ENCODE measurements around the gene HMGCL.

The HMGCL gene

DNA sequence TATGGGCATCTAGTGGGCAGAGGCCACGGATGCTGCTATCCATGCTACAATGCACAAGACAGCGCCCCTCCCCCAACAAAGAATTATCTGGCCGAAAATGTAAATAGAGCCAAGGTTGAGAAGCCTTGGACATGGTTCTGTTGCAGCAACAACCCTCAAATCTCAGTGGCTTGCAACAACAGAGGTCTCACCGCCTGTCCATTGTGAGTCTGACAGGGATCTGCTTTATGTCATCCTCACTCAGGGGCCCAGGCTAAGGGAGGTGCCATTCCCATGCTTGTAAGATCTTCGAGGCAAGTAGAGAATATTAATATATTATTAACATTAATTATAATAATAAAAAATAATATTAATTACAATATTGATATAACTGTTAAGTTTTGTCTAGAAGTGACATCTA, 56.5 kb downstream of the HMGCL start:
- H3K9me3 ChIP-seq (ENCODE audit: insufficient read depth, low read depth, low read length), result no peaks in the 10 kb centered on the region
- H4K20me1 ChIP-seq (ENCODE audit: insufficient read depth, low read length, poor library complexity, severe bottlenecking), result no peaks in the 10 kb centered on the region
- H3K4me3 ChIP-seq (ENCODE audit: low read length, poor library complexity, severe bottlenecking), result no peak overlapping the region
- H3K4me1 ChIP-seq (ENCODE audit: insufficient read depth, low read length, poor library complexity, severe bottlenecking), result no peaks in the 10 kb centered on the region
- H3K79me2 ChIP-seq (ENCODE audit: insufficient read depth, low read length), result no peaks in the 10 kb centered on the region
- no peaks in the 10 kb centered on the region for H3K9me2 ChIP-seq (replicated peaks; ENCODE audit: low read depth, low read length)
- H3K36me3 ChIP-seq (ENCODE audit: insufficient read depth, low read length), result no peaks in the 10 kb centered on the region
- H3K9ac ChIP-seq (ENCODE audit: low read depth, low read length, poor library complexity, severe bottlenecking), result no peak overlapping the region
- no peak overlapping the region for H3K4me2 ChIP-seq (ENCODE audit: low read depth, low read length, poor library complexity, severe bottlenecking)
- no peaks in the 10 kb centered on the region for H3F3A ChIP-seq (ENCODE audit: low read depth)
- no peak for TF ChIP-seq EZH2phosphoT487 (IDR thresholded peaks at IDR 0.05; ENCODE audit: borderline replicate concordance)
- TF ChIP-seq, protein P1, sequence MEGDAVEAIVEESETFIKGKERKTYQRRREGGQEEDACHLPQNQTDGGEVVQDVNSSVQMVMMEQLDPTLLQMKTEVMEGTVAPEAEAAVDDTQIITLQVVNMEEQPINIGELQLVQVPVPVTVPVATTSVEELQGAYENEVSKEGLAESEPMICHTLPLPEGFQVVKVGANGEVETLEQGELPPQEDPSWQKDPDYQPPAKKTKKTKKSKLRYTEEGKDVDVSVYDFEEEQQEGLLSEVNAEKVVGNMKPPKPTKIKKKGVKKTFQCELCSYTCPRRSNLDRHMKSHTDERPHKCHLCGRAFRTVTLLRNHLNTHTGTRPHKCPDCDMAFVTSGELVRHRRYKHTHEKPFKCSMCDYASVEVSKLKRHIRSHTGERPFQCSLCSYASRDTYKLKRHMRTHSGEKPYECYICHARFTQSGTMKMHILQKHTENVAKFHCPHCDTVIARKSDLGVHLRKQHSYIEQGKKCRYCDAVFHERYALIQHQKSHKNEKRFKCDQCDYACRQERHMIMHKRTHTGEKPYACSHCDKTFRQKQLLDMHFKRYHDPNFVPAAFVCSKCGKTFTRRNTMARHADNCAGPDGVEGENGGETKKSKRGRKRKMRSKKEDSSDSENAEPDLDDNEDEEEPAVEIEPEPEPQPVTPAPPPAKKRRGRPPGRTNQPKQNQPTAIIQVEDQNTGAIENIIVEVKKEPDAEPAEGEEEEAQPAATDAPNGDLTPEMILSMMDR (conservative IDR thresholded peaks at IDR 0.05; ENCODE audit: low read length), result no peak
- no peak overlapping the region for H2AFZ ChIP-seq (ENCODE audit: low read length)
- H3K27me3 ChIP-seq (ENCODE audit: insufficient read depth, low read length, poor library complexity, severe bottlenecking), result no peaks in the 10 kb centered on the region

DNA sequence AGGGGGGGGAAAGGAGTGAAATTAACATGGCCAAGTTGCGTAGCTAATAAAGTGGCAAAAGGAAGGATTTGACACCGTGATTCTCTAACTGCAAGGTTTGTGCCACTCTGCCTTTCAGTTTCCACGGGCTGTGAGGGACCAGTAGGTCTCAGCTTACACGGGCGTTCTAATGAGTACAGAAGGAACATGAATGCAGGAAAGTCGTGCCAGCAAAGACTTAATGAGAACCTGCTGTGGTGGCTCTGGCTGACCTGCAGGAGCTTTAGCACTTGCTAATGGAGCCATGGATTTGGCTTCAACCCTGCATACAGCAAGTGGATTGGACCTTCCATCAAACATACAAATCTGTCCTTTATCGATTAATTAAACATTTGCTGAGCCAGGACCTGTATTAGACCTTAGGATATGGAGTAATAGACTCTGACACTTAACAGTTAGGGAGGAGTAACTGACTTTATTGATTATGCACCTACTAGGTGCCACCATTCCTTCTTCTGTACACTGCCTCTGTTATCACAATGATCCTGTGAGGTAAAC, 62.1 kb downstream of the HMGCL start:
- no peaks in the 10 kb centered on the region for H3K27me3 ChIP-seq (ENCODE audit: insufficient read depth, low read length, poor library complexity, severe bottlenecking)
- H3K9me2 ChIP-seq (replicated peaks; ENCODE audit: low read depth, low read length), result no peaks in the 10 kb centered on the region
- H3K9me3 ChIP-seq (ENCODE audit: insufficient read depth, low read depth, low read length), result no peaks in the 10 kb centered on the region
- H4K20me1 ChIP-seq (ENCODE audit: insufficient read depth, low read length, poor library complexity, severe bottlenecking), result no peaks in the 10 kb centered on the region
- H3F3A ChIP-seq (ENCODE audit: low read depth), result no peaks in the 10 kb centered on the region; the same call in 1 of the 2 replicates
- no peak overlapping the region for H3K9ac ChIP-seq (ENCODE audit: low read depth, low read length, poor library complexity, severe bottlenecking)
- H3K4me1 ChIP-seq (ENCODE audit: insufficient read depth, low read length, poor library complexity, severe bottlenecking), result no peaks in the 10 kb centered on the region
- H3K4me2 ChIP-seq (ENCODE audit: low read depth, low read length, poor library complexity, severe bottlenecking), result no peak overlapping the region
- TF ChIP-seq, protein P1 (conservative IDR thresholded peaks at IDR 0.05; ENCODE audit: low read length), result no peak
- TF ChIP-seq EZH2phosphoT487 (IDR thresholded peaks at IDR 0.05; ENCODE audit: borderline replicate concordance), result no peak
- no peak overlapping the region for H2AFZ ChIP-seq (ENCODE audit: low read length)
- H3K79me2 ChIP-seq (ENCODE audit: insufficient read depth, low read length), result 0 out of 2 replicates have a peak, but pooled peaks cover 4% of the 10 kb centered on the region
- no peak overlapping the region for H3K4me3 ChIP-seq (ENCODE audit: low read length, poor library complexity, severe bottlenecking)
- H3K36me3 ChIP-seq (ENCODE audit: insufficient read depth, low read length), result peaks cover 34% of the 10 kb centered on the region; the same call in 1 of the 2 replicates

DNA sequence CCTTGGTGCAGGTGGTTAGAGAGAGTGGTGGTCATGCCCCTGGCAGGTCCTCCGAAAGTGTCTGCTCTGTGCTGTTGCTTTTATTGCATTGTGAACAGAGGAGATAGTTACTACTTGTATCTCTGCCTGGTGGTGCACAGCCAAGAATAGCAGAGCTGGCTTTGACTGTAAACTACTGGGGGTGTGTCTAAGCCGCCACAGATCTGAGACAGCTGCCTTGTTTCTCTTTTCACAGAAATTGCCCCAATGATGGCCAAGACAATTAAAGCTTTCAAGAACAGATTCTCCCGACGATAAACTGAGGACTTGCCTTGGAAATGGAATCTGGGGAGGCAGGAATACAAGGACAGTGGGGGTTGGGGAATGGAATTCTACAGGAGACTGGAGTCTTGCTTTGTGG, 66.0 kb downstream of the HMGCL start:
- Histone ChIP-seq H3K36me3 (ENCODE audit: insufficient read depth, low read length) (peaks cover 66% of the 10 kb centered on the region; the same call in 1 of the 2 replicates), H3K9ac (ENCODE audit: low read depth, low read length, poor library complexity, severe bottlenecking) (no peak overlapping the region), H3K4me1 (ENCODE audit: insufficient read depth, low read length, poor library complexity, severe bottlenecking) (no peaks in the 10 kb centered on the region), H3K27me3 (ENCODE audit: insufficient read depth, low read length, poor library complexity, severe bottlenecking) (no peaks in the 10 kb centered on the region), H3F3A (ENCODE audit: low read depth) (no peaks in the 10 kb centered on the region; the same call in 1 of the 2 replicates), H3K9me3 (ENCODE audit: insufficient read depth, low read depth, low read length) (no peaks in the 10 kb centered on the region), H3K79me2 (ENCODE audit: insufficient read depth, low read length) (0 out of 2 replicates have a peak, but pooled peaks cover 4% of the 10 kb centered on the region), H4K20me1 (ENCODE audit: insufficient read depth, low read length, poor library complexity, severe bottlenecking) (no peaks in the 10 kb centered on the region), H2AFZ (ENCODE audit: low read length) (no peak overlapping the region), H3K9me2 (replicated peaks; ENCODE audit: low read depth, low read length) (no peaks in the 10 kb centered on the region), H3K4me3 (ENCODE audit: low read length, poor library complexity, severe bottlenecking) (no peak overlapping the region), H3K4me2 (ENCODE audit: low read depth, low read length, poor library complexity, severe bottlenecking) (no peak overlapping the region)
- TF ChIP-seq EZH2phosphoT487 (IDR thresholded peaks at IDR 0.05; ENCODE audit: borderline replicate concordance), result no peak

- H2AFZ ChIP-seq (ENCODE audit: low read length), result no peak overlapping the region
- H3K4me2 ChIP-seq (ENCODE audit: low read depth, low read length, poor library complexity, severe bottlenecking), result no peak overlapping the region
- H3K4me1 ChIP-seq (ENCODE audit: insufficient read depth, low read length, poor library complexity, severe bottlenecking), result no peaks in the 10 kb centered on the region
- H3K4me3 ChIP-seq (ENCODE audit: low read length, poor library complexity, severe bottlenecking), result no peak overlapping the region
- H3K9me3 ChIP-seq (ENCODE audit: insufficient read depth, low read depth, low read length), result no peaks in the 10 kb centered on the region
- no peaks in the 10 kb centered on the region for H4K20me1 ChIP-seq (ENCODE audit: insufficient read depth, low read length, poor library complexity, severe bottlenecking)
- no peaks in the 10 kb centered on the region for H3K27me3 ChIP-seq (ENCODE audit: insufficient read depth, low read length, poor library complexity, severe bottlenecking)
- H3K79me2 ChIP-seq (ENCODE audit: insufficient read depth, low read length), result 0 out of 2 replicates have a peak, but pooled peaks cover 4% of the 10 kb centered on the region
- H3K9ac ChIP-seq (ENCODE audit: low read depth, low read length, poor library complexity, severe bottlenecking), result no peak overlapping the region
- TF ChIP-seq, protein P1 (conservative IDR thresholded peaks at IDR 0.05; ENCODE audit: low read length), result no peak
- TF ChIP-seq EZH2phosphoT487 (IDR thresholded peaks at IDR 0.05; ENCODE audit: borderline replicate concordance), result no peak
- H3K36me3 ChIP-seq (ENCODE audit: insufficient read depth, low read length), result peaks cover 81% of the 10 kb centered on the region; the same call in 1 of the 2 replicates
- H3K9me2 ChIP-seq (replicated peaks; ENCODE audit: low read depth, low read length), result no peaks in the 10 kb centered on the region
- H3F3A ChIP-seq (ENCODE audit: low read depth), result no peaks in the 10 kb centered on the region; the same call in 1 of the 2 replicates
Measured at GRCh38 chr1:23757812-23758211, 67.4 kb downstream of the HMGCL start.
